Fibroblast of lung (primary cell): ENCODE measurements around the gene BICRA.

Experiments used
- EZH2 ChIP-seq: IDR thresholded peaks from 2 replicates; pipeline ENCODE4 v1.5.1; 2012; ENCODE audit warnings: low read length, control low read depth, mild to moderate bottlenecking; ENCODE audit errors: missing control alignments
- TF ChIP-seq, protein P1 (sequence below), 2 donors: IDR thresholded peaks in 1 of 2; conservative IDR thresholded peaks in 1 of 2; 1 replicate in 1 of 2; 2 replicates in 1 of 2; pipeline ENCODE4 v1.5.1; 2011 to 2012; ENCODE audit warnings: low read length in 2 of 2, control low read depth in 1 of 2, inconsistent platforms in 1 of 2, low read depth in 1 of 2, mild to moderate bottlenecking in 1 of 2

DNA sequence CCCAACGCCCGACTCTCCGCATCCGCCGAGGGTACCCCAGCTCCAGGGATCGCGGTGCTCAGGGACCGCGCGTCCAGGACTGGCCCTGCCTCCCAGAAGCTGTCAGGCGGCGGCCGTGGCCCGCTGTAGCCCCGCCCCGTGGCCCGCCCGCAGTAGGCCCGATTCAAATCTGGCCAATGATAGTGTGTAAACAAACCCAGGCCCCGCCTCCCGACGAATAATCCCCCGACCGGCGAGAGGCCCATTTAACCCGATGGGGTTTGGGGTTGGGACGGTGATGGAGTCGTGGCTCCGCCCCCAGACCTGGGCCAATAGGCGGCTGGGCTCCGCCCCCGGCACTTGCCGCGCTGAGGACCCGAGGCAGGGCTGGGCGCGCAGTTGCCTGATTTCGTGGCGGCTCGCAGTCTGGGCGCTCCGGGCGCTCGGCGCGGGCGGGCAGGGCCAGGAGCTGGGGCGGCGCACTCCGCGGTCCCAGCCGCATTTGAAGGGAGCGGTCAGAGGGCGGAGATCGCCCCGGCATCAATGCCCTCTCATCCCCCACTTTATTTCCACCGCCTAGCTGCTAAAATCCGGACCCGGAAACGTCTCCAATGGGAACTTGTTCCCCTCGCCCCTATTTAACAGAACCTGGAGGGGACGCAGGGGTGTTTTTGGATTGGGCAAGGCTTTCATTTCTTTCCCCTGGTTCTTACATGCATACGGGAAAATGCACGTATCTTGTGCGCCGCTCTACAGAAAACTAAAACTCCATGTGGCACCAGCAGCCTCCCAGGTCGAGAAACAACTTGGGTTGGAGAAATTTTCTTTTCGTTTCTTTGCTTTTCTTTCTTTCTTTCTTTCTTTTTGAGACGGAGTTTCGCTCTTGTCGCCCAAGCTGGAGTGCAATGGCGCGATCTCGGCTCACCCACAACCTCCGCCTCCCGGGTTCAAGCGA is 8.4 kb upstream of the BICRA start:
- TF ChIP-seq, protein P1, sequence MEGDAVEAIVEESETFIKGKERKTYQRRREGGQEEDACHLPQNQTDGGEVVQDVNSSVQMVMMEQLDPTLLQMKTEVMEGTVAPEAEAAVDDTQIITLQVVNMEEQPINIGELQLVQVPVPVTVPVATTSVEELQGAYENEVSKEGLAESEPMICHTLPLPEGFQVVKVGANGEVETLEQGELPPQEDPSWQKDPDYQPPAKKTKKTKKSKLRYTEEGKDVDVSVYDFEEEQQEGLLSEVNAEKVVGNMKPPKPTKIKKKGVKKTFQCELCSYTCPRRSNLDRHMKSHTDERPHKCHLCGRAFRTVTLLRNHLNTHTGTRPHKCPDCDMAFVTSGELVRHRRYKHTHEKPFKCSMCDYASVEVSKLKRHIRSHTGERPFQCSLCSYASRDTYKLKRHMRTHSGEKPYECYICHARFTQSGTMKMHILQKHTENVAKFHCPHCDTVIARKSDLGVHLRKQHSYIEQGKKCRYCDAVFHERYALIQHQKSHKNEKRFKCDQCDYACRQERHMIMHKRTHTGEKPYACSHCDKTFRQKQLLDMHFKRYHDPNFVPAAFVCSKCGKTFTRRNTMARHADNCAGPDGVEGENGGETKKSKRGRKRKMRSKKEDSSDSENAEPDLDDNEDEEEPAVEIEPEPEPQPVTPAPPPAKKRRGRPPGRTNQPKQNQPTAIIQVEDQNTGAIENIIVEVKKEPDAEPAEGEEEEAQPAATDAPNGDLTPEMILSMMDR (conservative IDR thresholded peaks at IDR 0.05 in 1 of 2, IDR thresholded peaks at IDR 0.05 in 1 of 2; ENCODE audit: low read depth in 1 of 2, low read length in 2 of 2) = no peak
- TF ChIP-seq EZH2 = no peak
